Keratinocyte (primary cell): ENCODE data around the gene REL.

ENCODE experiments used
- EZH2 ChIP-seq: IDR thresholded peaks from one replicate; pipeline ENCODE4 v1.6.1; 2012; ENCODE audit warnings: inconsistent platforms, mild to moderate bottlenecking, low read length, moderate library complexity
- TF ChIP-seq, protein P1 (sequence below), 3 experiments: IDR thresholded peaks in 1 of 3; conservative IDR thresholded peaks in 1 of 3; optimal IDR thresholded peaks in 1 of 3; 2 replicates in 2 of 3; 3 replicates in 1 of 3; pipeline versions ENCODE3 to v1.5.1; 2011; ENCODE audit warnings: low read length in 3 of 3, mild to moderate bottlenecking in 3 of 3, moderate library complexity in 2 of 3, control low read depth in 1 of 3, inconsistent platforms in 1 of 3; ENCODE audit not compliant: insufficient read depth in 2 of 3; ENCODE audit errors: extremely low read depth in 1 of 3

DNA sequence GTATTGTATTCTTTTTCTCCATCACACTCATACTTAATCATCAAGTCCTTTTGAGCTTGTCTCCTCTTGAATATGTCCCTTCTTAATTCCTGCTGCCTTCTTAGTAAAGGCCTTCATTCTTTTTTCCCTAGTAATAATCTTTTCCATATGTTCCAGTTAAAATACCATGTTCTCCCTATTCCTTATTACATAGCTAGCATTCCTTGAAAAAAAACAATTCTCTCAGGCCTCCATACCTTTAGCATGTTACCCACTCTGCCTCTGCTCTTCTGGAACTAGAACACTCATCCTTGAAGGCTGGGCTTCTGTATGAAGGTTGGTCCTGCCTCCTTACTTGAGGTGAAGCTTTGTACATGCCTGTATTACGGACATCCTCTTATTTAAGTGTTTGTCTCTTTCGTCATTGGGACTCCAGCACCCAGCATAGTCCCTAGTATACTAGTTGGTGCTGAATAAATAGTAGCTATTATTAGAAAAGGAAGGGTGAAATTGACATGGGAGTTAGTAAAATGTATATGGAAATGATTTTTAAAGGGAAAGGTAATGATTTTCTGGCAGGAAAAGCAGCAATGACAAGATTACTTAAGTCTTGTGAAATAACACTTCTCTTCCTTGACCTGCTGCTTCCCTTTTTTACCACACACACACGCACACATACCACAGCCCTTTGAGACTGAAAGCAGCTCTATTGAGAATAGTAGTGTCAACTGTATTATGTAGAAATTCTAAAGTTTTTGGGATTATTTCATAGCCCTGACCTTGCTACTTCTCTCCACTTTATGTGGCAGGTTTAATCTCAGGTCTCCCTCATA is 45.6 kb downstream of the REL start:
- TF ChIP-seq, protein P1, sequence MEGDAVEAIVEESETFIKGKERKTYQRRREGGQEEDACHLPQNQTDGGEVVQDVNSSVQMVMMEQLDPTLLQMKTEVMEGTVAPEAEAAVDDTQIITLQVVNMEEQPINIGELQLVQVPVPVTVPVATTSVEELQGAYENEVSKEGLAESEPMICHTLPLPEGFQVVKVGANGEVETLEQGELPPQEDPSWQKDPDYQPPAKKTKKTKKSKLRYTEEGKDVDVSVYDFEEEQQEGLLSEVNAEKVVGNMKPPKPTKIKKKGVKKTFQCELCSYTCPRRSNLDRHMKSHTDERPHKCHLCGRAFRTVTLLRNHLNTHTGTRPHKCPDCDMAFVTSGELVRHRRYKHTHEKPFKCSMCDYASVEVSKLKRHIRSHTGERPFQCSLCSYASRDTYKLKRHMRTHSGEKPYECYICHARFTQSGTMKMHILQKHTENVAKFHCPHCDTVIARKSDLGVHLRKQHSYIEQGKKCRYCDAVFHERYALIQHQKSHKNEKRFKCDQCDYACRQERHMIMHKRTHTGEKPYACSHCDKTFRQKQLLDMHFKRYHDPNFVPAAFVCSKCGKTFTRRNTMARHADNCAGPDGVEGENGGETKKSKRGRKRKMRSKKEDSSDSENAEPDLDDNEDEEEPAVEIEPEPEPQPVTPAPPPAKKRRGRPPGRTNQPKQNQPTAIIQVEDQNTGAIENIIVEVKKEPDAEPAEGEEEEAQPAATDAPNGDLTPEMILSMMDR (optimal IDR thresholded peaks at IDR 0.05 in 1 of 3, IDR thresholded peaks at IDR 0.05 in 1 of 3, conservative IDR thresholded peaks at IDR 0.05 in 1 of 3; ENCODE audit: extremely low read depth in 1 of 3, insufficient read depth in 2 of 3, low read length in 3 of 3) = no peak
- no peak for TF ChIP-seq EZH2
